ENCODE data around the gene DPP10. TPM values are rescaled to one million over a fixed set of nuclear protein-coding genes. Genes with fewer than 3 reads are reported as not detected.

Gene DPP10
- total RNA-seq, 2 donors from 2014 or later = not detected

DNA sequence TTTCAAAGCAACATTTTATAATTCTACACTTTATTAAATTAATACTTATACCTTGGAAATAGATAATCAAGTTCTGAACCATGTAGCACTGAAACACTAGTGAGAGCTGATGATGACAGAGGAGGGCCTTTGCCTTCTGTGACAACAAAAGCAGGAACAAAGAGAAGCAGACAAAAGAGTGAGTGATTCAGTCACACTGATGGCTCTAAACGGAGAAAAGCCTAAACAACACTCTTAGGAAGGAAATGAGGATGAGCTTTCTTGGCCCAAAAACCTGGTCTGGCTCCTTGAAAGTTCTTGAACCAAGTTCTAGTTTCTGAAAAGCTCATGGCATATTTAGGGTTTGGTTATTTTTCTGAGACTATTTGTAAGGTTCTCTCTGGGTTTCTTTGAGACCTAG, 271.9 kb downstream of the DPP10 start:
- TF ChIP-seq, protein P1, sequence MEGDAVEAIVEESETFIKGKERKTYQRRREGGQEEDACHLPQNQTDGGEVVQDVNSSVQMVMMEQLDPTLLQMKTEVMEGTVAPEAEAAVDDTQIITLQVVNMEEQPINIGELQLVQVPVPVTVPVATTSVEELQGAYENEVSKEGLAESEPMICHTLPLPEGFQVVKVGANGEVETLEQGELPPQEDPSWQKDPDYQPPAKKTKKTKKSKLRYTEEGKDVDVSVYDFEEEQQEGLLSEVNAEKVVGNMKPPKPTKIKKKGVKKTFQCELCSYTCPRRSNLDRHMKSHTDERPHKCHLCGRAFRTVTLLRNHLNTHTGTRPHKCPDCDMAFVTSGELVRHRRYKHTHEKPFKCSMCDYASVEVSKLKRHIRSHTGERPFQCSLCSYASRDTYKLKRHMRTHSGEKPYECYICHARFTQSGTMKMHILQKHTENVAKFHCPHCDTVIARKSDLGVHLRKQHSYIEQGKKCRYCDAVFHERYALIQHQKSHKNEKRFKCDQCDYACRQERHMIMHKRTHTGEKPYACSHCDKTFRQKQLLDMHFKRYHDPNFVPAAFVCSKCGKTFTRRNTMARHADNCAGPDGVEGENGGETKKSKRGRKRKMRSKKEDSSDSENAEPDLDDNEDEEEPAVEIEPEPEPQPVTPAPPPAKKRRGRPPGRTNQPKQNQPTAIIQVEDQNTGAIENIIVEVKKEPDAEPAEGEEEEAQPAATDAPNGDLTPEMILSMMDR (IDR thresholded peaks at IDR 0.05) = no peak
- no peaks in the 10 kb centered on the region for H3K27me3 ChIP-seq (replicated peaks; ENCODE audit: insufficient read depth)

DNA sequence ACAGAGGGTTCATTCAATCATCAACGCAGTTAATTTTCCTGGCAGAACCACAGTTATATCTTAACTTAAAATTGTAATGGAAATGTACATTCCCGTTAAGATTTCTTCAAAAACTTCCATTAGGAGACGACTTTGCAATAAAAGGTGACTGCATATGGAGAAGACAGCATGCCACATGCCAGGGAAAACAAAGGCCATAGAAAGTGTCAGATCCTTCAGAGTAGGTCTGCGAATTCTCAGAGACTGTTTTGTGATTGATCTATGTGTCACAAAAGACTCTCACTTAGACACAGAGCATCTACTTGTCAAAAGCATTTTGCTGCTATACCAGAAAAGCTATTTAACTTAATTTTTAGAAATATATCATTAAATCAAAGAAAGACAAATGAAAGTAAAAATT, 274.6 kb downstream of the DPP10 start:
- TF ChIP-seq, protein P1 (IDR thresholded peaks at IDR 0.05) = no peak
- DNase-seq (ENCODE audit: low spot score) = no peak
- no peaks in the 10 kb centered on the region for H3K9me3 ChIP-seq
- H3K4me3 ChIP-seq = no peak overlapping the region
- no peaks in the 10 kb centered on the region for H3K4me1 ChIP-seq (ENCODE audit: control insufficient read depth in 1 of 2, low read depth in 2 of 2)
- no peaks in the 10 kb centered on the region for H3K27me3 ChIP-seq (replicated peaks; ENCODE audit: insufficient read depth)
- no peaks in the 10 kb centered on the region for H3K36me3 ChIP-seq
- no peak for ATAC-seq (ENCODE audit: insufficient number of reproducible peaks, low FRiP score, low read depth)
- no peak overlapping the region for H3K27ac ChIP-seq

More for the DNA sequence above, 271.9 kb downstream of the DPP10 start:
- DNase-seq (ENCODE audit: low spot score) = no peak
- Histone ChIP-seq H3K9me3 (no peaks in the 10 kb centered on the region), H3K4me1 (ENCODE audit: control insufficient read depth in 1 of 2, low read depth in 2 of 2) (no peaks in the 10 kb centered on the region), H3K4me3 (no peak overlapping the region), H3K36me3 (no peaks in the 10 kb centered on the region), H3K27ac (no peak overlapping the region)
- no peak for ATAC-seq (ENCODE audit: insufficient number of reproducible peaks, low FRiP score, low read depth)

DNA sequence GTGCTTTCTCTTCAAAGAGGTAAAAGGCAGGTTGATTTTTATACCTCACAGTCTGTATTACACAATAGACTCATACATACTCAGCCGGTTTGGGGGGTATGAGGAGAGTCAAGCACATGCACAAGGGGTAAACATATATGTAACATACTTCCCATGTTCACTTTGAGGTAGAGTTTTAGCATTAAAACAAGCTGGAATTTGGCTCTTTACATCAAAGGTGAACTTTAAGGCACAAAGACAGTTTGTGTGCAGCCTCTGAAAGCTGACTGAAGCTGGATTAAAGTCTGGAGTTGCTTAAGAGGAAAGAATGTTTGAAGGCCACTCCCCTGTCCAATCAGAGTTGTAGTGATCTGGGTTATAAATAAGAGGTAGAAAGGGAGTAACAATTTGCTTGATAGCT, 282.0 kb downstream of the DPP10 start:
- H3K4me1 ChIP-seq (ENCODE audit: control insufficient read depth in 1 of 2, low read depth in 2 of 2) = no peaks in the 10 kb centered on the region
- no peaks in the 10 kb centered on the region for H3K27me3 ChIP-seq (replicated peaks; ENCODE audit: insufficient read depth)
- no peak for DNase-seq (ENCODE audit: low spot score)
- H3K27ac ChIP-seq = no peak overlapping the region
- TF ChIP-seq, protein P1 (IDR thresholded peaks at IDR 0.05) = no peak
- H3K9me3 ChIP-seq = no peaks in the 10 kb centered on the region
- no peak for ATAC-seq (ENCODE audit: insufficient number of reproducible peaks, low FRiP score, low read depth)
- H3K4me3 ChIP-seq = no peak overlapping the region
- no peaks in the 10 kb centered on the region for H3K36me3 ChIP-seq

DNA sequence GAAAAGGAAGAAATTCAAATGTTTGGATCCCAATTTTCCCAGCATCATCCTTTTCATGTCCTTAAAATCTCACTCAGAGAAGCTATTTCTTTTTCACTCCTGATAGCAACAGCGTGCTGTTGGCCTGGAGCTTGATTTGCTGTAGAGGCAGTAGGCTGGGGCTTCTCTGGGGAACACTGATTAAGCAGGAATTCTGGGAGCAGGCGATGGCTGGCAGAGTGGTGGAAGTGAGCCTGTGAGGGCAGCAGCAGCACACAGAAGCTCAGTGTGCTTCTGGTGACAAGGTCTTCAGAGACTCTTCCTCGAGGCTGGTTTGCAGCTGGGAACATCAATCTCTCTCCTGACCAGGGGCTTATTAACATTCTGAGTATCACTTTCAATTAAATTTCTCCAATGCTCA, 284.6 kb downstream of the DPP10 start:
- no peak overlapping the region for H3K4me3 ChIP-seq
- no peaks in the 10 kb centered on the region for H3K27me3 ChIP-seq (replicated peaks; ENCODE audit: insufficient read depth)
- DNase-seq (ENCODE audit: low spot score) (no peak), ATAC-seq (ENCODE audit: insufficient number of reproducible peaks, low FRiP score, low read depth) (no peak)
- H3K36me3 ChIP-seq = no peaks in the 10 kb centered on the region
- TF ChIP-seq, protein P1 (IDR thresholded peaks at IDR 0.05) = no peak
- no peak overlapping the region for H3K27ac ChIP-seq
- no peaks in the 10 kb centered on the region for H3K9me3 ChIP-seq
- H3K4me1 ChIP-seq (ENCODE audit: control insufficient read depth in 1 of 2, low read depth in 2 of 2) = no peaks in the 10 kb centered on the region

DNA sequence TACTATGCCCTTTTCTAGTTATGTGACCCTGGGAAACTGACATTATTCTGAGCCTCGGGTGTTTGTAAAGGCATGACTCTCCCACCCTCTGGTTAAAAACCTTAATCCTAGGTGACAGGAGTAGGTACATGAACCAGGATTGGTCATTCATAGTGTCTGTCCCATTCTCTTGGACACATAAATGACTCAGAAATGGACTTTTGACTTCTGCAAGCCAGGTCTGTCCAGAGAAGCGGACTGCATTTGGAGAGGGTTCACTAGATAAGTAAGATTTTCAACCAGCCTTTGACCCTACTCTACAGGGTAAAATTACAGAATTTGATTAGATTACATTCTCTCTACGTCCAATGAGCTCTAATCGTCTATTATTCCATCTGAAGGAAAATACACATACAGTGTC, 285.9 kb downstream of the DPP10 start:
- H3K36me3 ChIP-seq = no peaks in the 10 kb centered on the region
- TF ChIP-seq, protein P1 (IDR thresholded peaks at IDR 0.05) = no peak
- no peak for ATAC-seq (ENCODE audit: insufficient number of reproducible peaks, low FRiP score, low read depth)

More for the DNA sequence above, 285.9 kb downstream of the DPP10 start:
- H3K4me3 ChIP-seq = no peak overlapping the region
- no peak overlapping the region for H3K27ac ChIP-seq
- H3K9me3 ChIP-seq = no peaks in the 10 kb centered on the region
- no peaks in the 10 kb centered on the region for H3K4me1 ChIP-seq (ENCODE audit: control insufficient read depth in 1 of 2, low read depth in 2 of 2)
- DNase-seq (ENCODE audit: low spot score) = no peak
- H3K27me3 ChIP-seq (replicated peaks; ENCODE audit: insufficient read depth) = no peaks in the 10 kb centered on the region
